ENCODE data around the gene TSHZ1. TPM values are rescaled to one million over a fixed set of nuclear protein-coding genes. Genes with fewer than 3 reads are reported as not detected.

TSHZ1 gene
- polyA plus RNA-seq, 1 of the 3 experiments (the other 2 are of a cell fraction): 2.6 TPM

- no peaks in the 10 kb centered on the region for H3K36me3 ChIP-seq (replicated peaks in 1 of 2; ENCODE audit: control insufficient read depth in 1 of 2, insufficient read depth in 2 of 2, low read length in 1 of 2)
- H3K4me3 ChIP-seq (ENCODE audit: low read depth in 2 of 2, low read length in 1 of 2): no peak overlapping the region
- TF ChIP-seq TCF12 (IDR thresholded peaks at IDR 0.05) (no peak), EP300 (IDR thresholded peaks at IDR 0.05; ENCODE audit: borderline replicate concordance in 1 of 2, low read depth in 1 of 2, low read length in 1 of 2) (no peak), TAF1 (IDR thresholded peaks at IDR 0.05; ENCODE audit: borderline replicate concordance, low read depth, low read length) (no peak), GATA2 (CRISPR knock-in tag; IDR thresholded peaks at IDR 0.05) (no peak), ELF1 (IDR thresholded peaks at IDR 0.05) (no peak), GABPA (IDR thresholded peaks at IDR 0.05; ENCODE audit: low read depth) (no peak), RFX5 (IDR thresholded peaks at IDR 0.05; ENCODE audit: low read length) (no peak), NFIC (IDR thresholded peaks at IDR 0.05; ENCODE audit: borderline replicate concordance) (no peak), SIN3A (IDR thresholded peaks at IDR 0.05; ENCODE audit: borderline replicate concordance, low read depth, low read length) (no peak), EZH2phosphoT487 (IDR thresholded peaks at IDR 0.05; ENCODE audit: borderline replicate concordance, low read depth) (no peak), MAX (IDR thresholded peaks at IDR 0.05; ENCODE audit: low read depth) (no peak), FOSL2 (IDR thresholded peaks at IDR 0.05; ENCODE audit: borderline replicate concordance, low read depth) (no peak), TEAD4 (IDR thresholded peaks at IDR 0.05; ENCODE audit: borderline replicate concordance, insufficient read depth) (no peak), JUND (IDR thresholded peaks at IDR 0.05) (no peak)
- TF ChIP-seq, protein P1, sequence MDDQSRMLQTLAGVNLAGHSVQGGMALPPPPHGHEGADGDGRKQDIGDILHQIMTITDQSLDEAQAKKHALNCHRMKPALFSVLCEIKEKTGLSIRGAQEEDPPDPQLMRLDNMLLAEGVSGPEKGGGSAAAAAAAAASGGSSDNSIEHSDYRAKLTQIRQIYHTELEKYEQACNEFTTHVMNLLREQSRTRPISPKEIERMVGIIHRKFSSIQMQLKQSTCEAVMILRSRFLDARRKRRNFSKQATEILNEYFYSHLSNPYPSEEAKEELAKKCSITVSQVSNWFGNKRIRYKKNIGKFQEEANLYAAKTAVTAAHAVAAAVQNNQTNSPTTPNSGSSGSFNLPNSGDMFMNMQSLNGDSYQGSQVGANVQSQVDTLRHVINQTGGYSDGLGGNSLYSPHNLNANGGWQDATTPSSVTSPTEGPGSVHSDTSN (IDR thresholded peaks at IDR 0.05): no peak
- H4K20me1 ChIP-seq (ENCODE audit: insufficient read depth): no peaks in the 10 kb centered on the region
- H3K79me2 ChIP-seq (ENCODE audit: insufficient read depth): no peaks in the 10 kb centered on the region
- H3K4me1 ChIP-seq (ENCODE audit: control insufficient read depth in 1 of 2, insufficient read depth in 2 of 2, low read depth in 1 of 2, low read length in 1 of 2): no peaks in the 10 kb centered on the region
- no peak overlapping the region for H3K9ac ChIP-seq
- no peak overlapping the region for H3K27ac ChIP-seq (ENCODE audit: low read depth in 2 of 2, low read length in 1 of 2)
- 90% methylated on average over 2 of the region's 9 CpGs for WGBS (ENCODE audit: low lambda C conversion rate)
- no peaks in the 10 kb centered on the region for H3F3A ChIP-seq (replicated peaks; ENCODE audit: insufficient read depth)
- no peaks in the 10 kb centered on the region for H3K9me2 ChIP-seq
- ChIA-PET POLR2A (no interaction called here), CTCF (no interaction called here)
- no peak overlapping the region for H2AFZ ChIP-seq (ENCODE audit: low read depth)
- H3K9me3 ChIP-seq: no peaks in the 10 kb centered on the region
- H3K4me2 ChIP-seq: no peak overlapping the region
- H3K27me3 ChIP-seq (ENCODE audit: insufficient read depth): no peaks in the 10 kb centered on the region
- no peak for DNase-seq
Observed at GRCh38 chr18:75169411-75169810, 41.2 kb upstream of the TSHZ1 start.

GRCh38 chr18:75170022-75170789 lies 40.4 kb upstream of the TSHZ1 start:
- DNase-seq: no peak
- no peak overlapping the region for H2AFZ ChIP-seq (ENCODE audit: low read depth)
- POLR2A ChIA-PET: no interaction called here
- H3K9me3 ChIP-seq: no peaks in the 10 kb centered on the region
- H3K9me2 ChIP-seq: no peaks in the 10 kb centered on the region
- no peaks in the 10 kb centered on the region for H3K79me2 ChIP-seq (ENCODE audit: insufficient read depth)
- H3K27me3 ChIP-seq (ENCODE audit: insufficient read depth): no peaks in the 10 kb centered on the region
- H3F3A ChIP-seq (replicated peaks; ENCODE audit: insufficient read depth): no peaks in the 10 kb centered on the region
- H3K4me1 ChIP-seq (ENCODE audit: control insufficient read depth in 1 of 2, insufficient read depth in 2 of 2, low read depth in 1 of 2, low read length in 1 of 2): no peaks in the 10 kb centered on the region
- CTCF ChIA-PET: no interaction called here
- 93% methylated on average over 24 of the region's 34 CpGs for WGBS (ENCODE audit: low lambda C conversion rate)
- no peak for TF ChIP-seq RAD21 (IDR thresholded peaks at IDR 0.05; ENCODE audit: low read length)
- no peak for TF ChIP-seq SIN3A (IDR thresholded peaks at IDR 0.05; ENCODE audit: borderline replicate concordance, low read depth, low read length)
- no peak for TF ChIP-seq NFIC (IDR thresholded peaks at IDR 0.05; ENCODE audit: borderline replicate concordance)
- TF ChIP-seq SMC3 (IDR thresholded peaks at IDR 0.05; ENCODE audit: low read depth, low read length): no peak
- no peak for TF ChIP-seq FOSL2 (IDR thresholded peaks at IDR 0.05; ENCODE audit: borderline replicate concordance, low read depth)
- TF ChIP-seq EP300 (IDR thresholded peaks at IDR 0.05; ENCODE audit: borderline replicate concordance in 1 of 2, low read depth in 1 of 2, low read length in 1 of 2): no peak
- no peak overlapping the region for H3K27ac ChIP-seq (ENCODE audit: low read depth in 2 of 2, low read length in 1 of 2)
- no peaks in the 10 kb centered on the region for H3K36me3 ChIP-seq (replicated peaks in 1 of 2; ENCODE audit: control insufficient read depth in 1 of 2, insufficient read depth in 2 of 2, low read length in 1 of 2)
- H4K20me1 ChIP-seq (ENCODE audit: insufficient read depth): no peaks in the 10 kb centered on the region
- H3K9ac ChIP-seq: no peak overlapping the region
- H3K4me3 ChIP-seq (ENCODE audit: low read depth in 2 of 2, low read length in 1 of 2): no peak overlapping the region
- H3K4me2 ChIP-seq: no peak overlapping the region

Data from SK-N-SH (cell line).